Thyroid gland (tissue), 4 donors: Measurements from ENCODE around the gene MAP6.

Experiments
- CTCF ChIP-seq, 6 experiments: fragments of 200-600 bp in 3 of 6; fragments of 450-650 bp in 3 of 6; sonication (generic) in 3 of 6; IDR thresholded peaks; one replicate each; pipeline ENCODE4 v1.5.1; 2016 to 2019; ENCODE audit warnings: antibody characterized with exemption in 6 of 6, mild to moderate bottlenecking in 2 of 6, inconsistent platforms in 1 of 6, moderate library complexity in 1 of 6
- POLR2A ChIP-seq, 2 donors: fragments of 450-650 bp; IDR thresholded peaks; one replicate each; pipeline ENCODE4 v1.6.1; 2017; ENCODE audit warnings: antibody characterized with exemption in 2 of 2, mild to moderate bottlenecking in 2 of 2, moderate library complexity in 1 of 2

- TF ChIP-seq CTCF (IDR thresholded peaks at IDR 0.05) (peak in 1 of 6 experiments; percentile 3), POLR2A (IDR thresholded peaks at IDR 0.05) (peak; percentile 40 to 86)
Observed at GRCh38 chr11:75562048-75562835, 106.6 kb downstream of the MAP6 start, which contains the start of gene SERPINH1.
